NT2/D1 (cell line): ENCODE data around the gene UGT1A9.
"Not testable (repeated sequence)": the region's sequence is repeated elsewhere in the genome, so short reads cannot be mapped to it uniquely, and the experiment has no call there.

Source experiments
- DNase-seq: peaks from one replicate; pipeline ENCODE4 v3.0.0-alpha.2; 2011; ENCODE audit warnings: low read depth, low spot score
- H3K27me3 ChIP-seq: 2 replicates; pipeline ENCODE4 v1.6.0; 2011; ENCODE audit warnings: mild to moderate bottlenecking; ENCODE audit not compliant: insufficient read length, insufficient read depth
- H3K36me3 ChIP-seq: 2 replicates; pipeline ENCODE4 v1.6.1; 2011; ENCODE audit warnings: mild to moderate bottlenecking, low read length, mixed read lengths; ENCODE audit not compliant: insufficient read depth, insufficient read length
- H3K4me1 ChIP-seq: 2 replicates; pipeline ENCODE4 v1.5.1; 2011; ENCODE audit not compliant: insufficient read depth, insufficient read length
- H3K4me3 ChIP-seq: 2 replicates; pipeline ENCODE4 v1.5.1; 2011; ENCODE audit warnings: low read depth; ENCODE audit not compliant: insufficient read length
- H3K9ac ChIP-seq: 2 replicates; pipeline ENCODE4 v1.6.0; 2011; ENCODE audit warnings: low read depth; ENCODE audit not compliant: insufficient read length
- H3K9me3 ChIP-seq: 2 replicates; pipeline ENCODE4 v1.5.1; 2011; ENCODE audit warnings: mild to moderate bottlenecking, low read length; ENCODE audit not compliant: insufficient read depth
- SUZ12 ChIP-seq: IDR thresholded peaks from 2 replicates; pipeline ENCODE4 v1.6.1; 2011; ENCODE audit not compliant: insufficient read length, insufficient read depth; ENCODE audit errors: extremely low read depth
- YY1 ChIP-seq: IDR thresholded peaks from 2 replicates; pipeline ENCODE4 v1.6.1; 2011; ENCODE audit not compliant: insufficient read length, insufficient read depth
- ZNF274 ChIP-seq: IDR thresholded peaks from 2 replicates; pipeline ENCODE4 v1.6.1; 2011; ENCODE audit warnings: mild to moderate bottlenecking, low read depth, low read length

The UGT1A9 gene

DNA sequence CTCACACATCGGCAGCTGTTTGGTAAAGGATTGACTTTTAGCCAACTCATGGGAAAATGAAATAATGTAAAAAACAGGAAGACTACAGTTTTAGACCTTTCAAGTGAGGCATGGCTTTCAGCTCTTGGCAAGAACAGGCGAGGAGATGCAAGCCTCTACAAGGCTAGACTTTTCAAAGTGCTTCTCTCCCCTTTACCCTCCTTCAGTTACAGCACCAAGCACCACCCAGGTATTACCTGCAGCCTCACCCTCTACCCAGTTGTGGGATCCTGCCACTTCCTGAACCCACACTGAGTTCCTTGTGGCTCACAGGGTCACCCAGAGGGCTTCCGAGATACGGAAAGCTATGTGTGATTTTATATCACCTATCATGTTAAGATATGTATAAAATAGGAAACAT, 20.7 kb upstream of the UGT1A9 start:
- Histone ChIP-seq H3K36me3 (no peaks in the 10 kb centered on the region), H3K4me3 (no peak overlapping the region), H3K4me1 (no peaks in the 10 kb centered on the region), H3K9ac (no peak overlapping the region), H3K9me3 (peaks cover 12% of the 10 kb centered on the region), H3K27me3 (no peaks in the 10 kb centered on the region)
- DNase-seq, result no peak
- TF ChIP-seq YY1 (no peak), SUZ12 (no peak), ZNF274 (no peak)

- Histone ChIP-seq H3K4me3 (no peak overlapping the region), H3K27me3 (no peaks in the 10 kb centered on the region), H3K36me3 (no peaks in the 10 kb centered on the region), H3K9ac (no peak overlapping the region), H3K9me3 (peaks cover 8% of the 10 kb centered on the region), H3K4me1 (no peaks in the 10 kb centered on the region)
- no peak for TF ChIP-seq SUZ12
- TF ChIP-seq YY1, result no peak
- no peak for TF ChIP-seq ZNF274
- DNase-seq, result no peak
Observed at GRCh38 chr2:233651430-233651829, 20.3 kb upstream of the UGT1A9 start.

- no peaks in the 10 kb centered on the region for H3K36me3 ChIP-seq
- no peak for TF ChIP-seq YY1
- TF ChIP-seq ZNF274, result no peak
- TF ChIP-seq SUZ12, result no peak
- DNase-seq, result no peak
Observed at GRCh38 chr2:233654501-233654900, 17.2 kb upstream of the UGT1A9 start.

GRCh38 chr2:233655043-233655442, 16.7 kb upstream of the UGT1A9 start:
- H3K27me3 ChIP-seq, result no peaks in the 10 kb centered on the region
- TF ChIP-seq YY1, result no peak
- no peak for TF ChIP-seq SUZ12
- no peak for TF ChIP-seq ZNF274
- no peak overlapping the region for H3K9ac ChIP-seq

More at GRCh38 chr2:233654501-233654900, 17.2 kb upstream of the UGT1A9 start:
- H3K9me3 ChIP-seq, result no peaks in the 10 kb centered on the region
- no peaks in the 10 kb centered on the region for H3K4me1 ChIP-seq
- no peak overlapping the region for H3K4me3 ChIP-seq
- no peaks in the 10 kb centered on the region for H3K27me3 ChIP-seq
- H3K9ac ChIP-seq, result no peak overlapping the region

GRCh38 chr2:233655943-233656342, 15.8 kb upstream of the UGT1A9 start:
- H3K9ac ChIP-seq, DNase-seq, H3K36me3 ChIP-seq, H3K9me3 ChIP-seq, H3K4me1 ChIP-seq, H3K4me3 ChIP-seq, H3K27me3 ChIP-seq: not testable (repeated sequence)

More at GRCh38 chr2:233655043-233655442, 16.7 kb upstream of the UGT1A9 start:
- Histone ChIP-seq H3K36me3 (no peaks in the 10 kb centered on the region), H3K4me1 (no peaks in the 10 kb centered on the region), H3K4me3 (no peak overlapping the region), H3K9me3 (no peaks in the 10 kb centered on the region)
- DNase-seq, result no peak

GRCh38 chr2:233656443-233656842, 15.3 kb upstream of the UGT1A9 start:
- Histone ChIP-seq H3K27me3 (no peaks in the 10 kb centered on the region), H3K9ac (no peak overlapping the region), H3K4me1 (no peaks in the 10 kb centered on the region), H3K9me3 (no peaks in the 10 kb centered on the region), H3K36me3 (no peaks in the 10 kb centered on the region), H3K4me3 (no peak overlapping the region)
- DNase-seq, result no peak
- TF ChIP-seq SUZ12, result no peak
- no peak for TF ChIP-seq YY1
- TF ChIP-seq ZNF274, result no peak

- no peak for DNase-seq
- no peak overlapping the region for H3K9ac ChIP-seq
- TF ChIP-seq SUZ12, result no peak
- no peak for TF ChIP-seq YY1
- no peak for TF ChIP-seq ZNF274
Observed at GRCh38 chr2:233658610-233659009, 13.1 kb upstream of the UGT1A9 start.

DNA sequence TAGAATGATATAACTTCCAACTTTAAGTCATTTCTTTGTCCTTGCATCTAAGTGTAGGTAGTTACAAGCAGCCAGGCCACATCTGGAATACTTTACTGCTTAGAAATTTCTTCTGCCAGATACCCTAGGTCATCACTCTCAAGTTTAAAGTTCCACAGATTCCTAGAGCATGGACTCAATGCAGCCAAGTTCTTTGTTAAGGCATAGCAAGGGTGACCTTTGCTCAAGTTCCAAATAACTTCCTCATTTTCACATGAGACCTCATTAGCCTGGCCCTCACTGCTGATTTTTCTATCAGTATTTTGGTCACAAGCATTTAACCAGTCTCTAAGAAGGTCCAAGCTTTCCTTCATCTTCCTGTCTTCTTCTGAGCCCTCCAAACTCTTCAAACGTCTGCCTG, 7.8 kb upstream of the UGT1A9 start:
- Histone ChIP-seq H3K27me3 (no peaks in the 10 kb centered on the region), H3K4me3 (no peak overlapping the region), H3K4me1 (no peaks in the 10 kb centered on the region), H3K36me3 (no peaks in the 10 kb centered on the region), H3K9me3 (peaks cover 7% of the 10 kb centered on the region), H3K9ac (no peak overlapping the region)
- no peak for TF ChIP-seq YY1
- no peak for TF ChIP-seq SUZ12
- TF ChIP-seq ZNF274, result no peak
- DNase-seq, result no peak

More at GRCh38 chr2:233658610-233659009, 13.1 kb upstream of the UGT1A9 start:
- H3K9me3 ChIP-seq, result no peaks in the 10 kb centered on the region
- no peaks in the 10 kb centered on the region for H3K36me3 ChIP-seq
- H3K4me3 ChIP-seq, result no peak overlapping the region
- no peaks in the 10 kb centered on the region for H3K27me3 ChIP-seq
- H3K4me1 ChIP-seq, result no peaks in the 10 kb centered on the region
